Astrocyte of the spinal cord (primary cell): ENCODE results near the gene TMED10.
"Not testable (repeated sequence)": the region's sequence is repeated elsewhere in the genome, so short reads cannot be mapped to it uniquely, and the experiment has no call there.

Experiments used
- DNase-seq: peaks from one replicate; pipeline ENCODE4 v3.0.0; 2011; ENCODE audit warnings: low read depth, low spot score
- H3K4me3 ChIP-seq: 2 replicates; pipeline ENCODE4 v1.5.1; 2011; ENCODE audit warnings: low read depth, mild to moderate bottlenecking, low read length, moderate library complexity
- CTCF ChIP-seq: IDR thresholded peaks from 2 replicates; pipeline ENCODE4 v1.5.1; 2012; ENCODE audit warnings: low read depth, mild to moderate bottlenecking, low read length, inconsistent platforms
- in situ Hi-C: cut with HindIII; loops from 2 replicates; pipeline ENCODE4 v1.10.0; 2017; ENCODE audit warnings: low sequenced_read_pairs

TMED10 gene

GRCh38 chr14:75158843-75159614 lies 17.4 kb downstream of the TMED10 start:
- no peak for DNase-seq
- in situ Hi-C loops: no loop called here
- no peak for TF ChIP-seq CTCF
- H3K4me3 ChIP-seq: no peak overlapping the region

GRCh38 chr14:75156901-75157300 lies 19.5 kb downstream of the TMED10 start:
- peak; percentile 22 for DNase-seq
- in situ Hi-C loops: no loop called here
- H3K4me3 ChIP-seq: no peak overlapping the region
- no peak for TF ChIP-seq CTCF

- no peak overlapping the region for H3K4me3 ChIP-seq
- no peak for DNase-seq
- in situ Hi-C loops: no loop called here
- TF ChIP-seq CTCF: no peak
Measured at GRCh38 chr14:75156111-75156510, 20.3 kb downstream of the TMED10 start.

GRCh38 chr14:75155169-75155568 lies 21.2 kb downstream of the TMED10 start:
- DNase-seq: no peak
- in situ Hi-C loops: no loop called here
- no peak for TF ChIP-seq CTCF
- H3K4me3 ChIP-seq: no peak overlapping the region

GRCh38 chr14:75153295-75153694 lies 23.1 kb downstream of the TMED10 start:
- in situ Hi-C loops: no loop called here
- no peak overlapping the region for H3K4me3 ChIP-seq
- TF ChIP-seq CTCF: no peak
- DNase-seq: no peak

- no peak for DNase-seq
- TF ChIP-seq CTCF: no peak
- no peak overlapping the region for H3K4me3 ChIP-seq
- in situ Hi-C loops: no loop called here
Measured at GRCh38 chr14:75151851-75152250, 24.6 kb downstream of the TMED10 start.

- DNase-seq, in situ Hi-C loops, H3K4me3 ChIP-seq: not testable (repeated sequence)
Measured at GRCh38 chr14:75150637-75151036, 25.8 kb downstream of the TMED10 start.
